HG03045 (cell line): ENCODE measurements around the gene CYP26C1.

ENCODE experiments used
- ATAC-seq: cut with Tn5 transposase; IDR thresholded peaks from one replicate; pipeline ENCODE4 v1.9.1; 2021; ENCODE audit warnings: mild to moderate bottlenecking, moderate library complexity; ENCODE audit not compliant: unreplicated experiment

CYP26C1 gene

GRCh38 chr10:93110472-93111146 lies 50.0 kb downstream of the CYP26C1 start:
- ATAC-seq, result no peak

DNA sequence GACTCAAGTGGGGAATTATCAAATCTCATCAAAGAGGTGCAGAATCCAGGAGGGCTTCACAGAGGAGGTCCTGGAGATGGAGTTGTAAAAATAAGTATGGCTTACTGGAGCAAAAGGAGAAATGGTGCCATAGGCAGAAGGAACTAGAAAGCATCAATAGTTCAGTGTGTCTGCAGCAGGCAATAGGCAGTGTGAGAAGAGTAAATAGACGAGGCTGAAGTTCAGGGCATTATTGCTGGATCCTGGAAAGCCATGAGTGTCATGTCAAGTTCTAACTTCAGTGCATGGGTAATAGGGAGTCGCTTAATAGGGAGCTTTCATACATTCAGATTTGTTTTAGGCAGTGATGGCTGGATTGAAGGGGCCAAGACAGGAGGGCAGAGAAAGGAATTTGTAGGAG lies 52.4 kb downstream of the CYP26C1 start:
- ATAC-seq, result no peak

DNA sequence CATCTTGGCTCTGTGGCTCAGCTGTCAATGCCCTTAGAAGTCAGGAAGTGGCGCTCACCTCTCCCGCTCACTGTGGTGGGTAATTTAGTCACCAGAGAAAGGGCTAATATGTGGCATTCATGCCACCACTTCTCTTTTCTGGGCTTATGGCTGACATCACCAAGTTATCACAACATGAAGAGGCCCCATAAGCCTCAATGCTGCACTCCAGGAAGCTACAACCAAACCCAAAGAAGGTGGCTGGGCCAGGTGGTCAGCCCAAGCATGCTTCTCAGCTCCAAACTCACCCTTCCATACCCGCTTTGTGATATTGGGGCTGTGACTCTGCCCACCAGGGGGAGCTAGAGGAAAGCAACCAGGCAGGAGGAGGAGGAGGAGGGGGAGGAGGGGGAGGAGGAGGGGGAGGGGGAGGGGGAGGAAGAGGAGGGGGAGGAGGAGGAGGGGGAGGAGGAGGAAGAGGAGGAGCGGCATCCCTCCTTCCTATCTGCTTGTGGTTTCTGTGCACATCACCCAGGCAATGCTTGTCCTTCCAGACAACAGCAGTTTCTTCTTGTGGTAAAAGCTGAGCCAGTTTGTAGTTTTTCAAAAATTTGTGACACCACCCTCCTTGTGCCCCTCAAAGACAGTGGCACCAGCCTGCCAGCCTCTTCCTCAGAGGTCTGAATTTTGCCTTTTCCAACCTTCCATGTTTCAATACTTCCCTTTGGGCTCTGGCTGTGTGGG lies 55.2 kb downstream of the CYP26C1 start:
- ATAC-seq, result no peak
